Stimulated activated CD4-positive, alpha-beta T cell treated with anti-CD3 and anti-CD28 coated beads, TNF-alpha, amount 100 ng/mL, for 48 hours (primary cell): ENCODE measurements around the gene VARS2.

Experiments used
- DNase-seq, 3 donors: peaks; one replicate each; pipeline ENCODE4 v3.0.0-alpha.2; 2020; ENCODE audit warnings: low read depth in 3 of 3

Gene VARS2

DNA sequence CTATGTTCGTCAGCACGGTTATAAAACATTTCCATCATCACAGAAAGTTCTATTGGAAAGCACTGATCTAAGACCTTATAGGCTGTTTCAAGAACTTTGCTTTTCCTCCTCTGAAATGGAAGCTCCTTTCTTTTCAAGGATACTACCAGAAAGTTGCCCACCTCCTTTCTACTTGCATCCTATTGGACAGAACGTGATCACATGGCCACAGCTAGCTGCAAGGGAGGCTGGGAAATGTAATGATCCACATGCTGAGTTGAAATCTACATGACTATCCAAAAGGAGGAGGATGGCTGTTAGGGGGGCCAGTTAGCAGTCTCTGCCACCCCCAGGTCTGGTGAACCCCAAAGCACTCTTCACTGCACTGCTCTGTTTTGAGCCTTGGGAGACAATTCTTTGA, 14.6 kb downstream of the VARS2 start:
- no peak for DNase-seq

DNA sequence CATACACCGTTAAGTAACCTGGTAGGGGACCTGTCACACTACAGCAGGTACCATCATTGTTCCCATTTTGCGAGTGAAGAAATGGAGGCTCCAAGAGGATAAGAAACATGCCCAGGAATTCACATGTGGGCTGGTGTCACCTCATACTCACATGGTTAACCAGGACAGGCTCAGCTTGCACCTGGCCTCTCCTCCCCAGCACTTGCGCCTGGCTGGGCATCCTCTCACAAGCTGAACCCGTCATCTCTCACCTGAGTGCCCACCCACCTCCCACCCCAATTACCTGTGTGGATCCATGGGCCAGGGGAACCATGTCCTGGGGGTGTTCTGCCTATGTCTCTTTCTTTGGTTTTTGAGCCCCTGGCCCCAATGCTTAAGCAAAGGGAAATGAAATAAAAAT, 16.5 kb downstream of the VARS2 start:
- no peak for DNase-seq

DNA sequence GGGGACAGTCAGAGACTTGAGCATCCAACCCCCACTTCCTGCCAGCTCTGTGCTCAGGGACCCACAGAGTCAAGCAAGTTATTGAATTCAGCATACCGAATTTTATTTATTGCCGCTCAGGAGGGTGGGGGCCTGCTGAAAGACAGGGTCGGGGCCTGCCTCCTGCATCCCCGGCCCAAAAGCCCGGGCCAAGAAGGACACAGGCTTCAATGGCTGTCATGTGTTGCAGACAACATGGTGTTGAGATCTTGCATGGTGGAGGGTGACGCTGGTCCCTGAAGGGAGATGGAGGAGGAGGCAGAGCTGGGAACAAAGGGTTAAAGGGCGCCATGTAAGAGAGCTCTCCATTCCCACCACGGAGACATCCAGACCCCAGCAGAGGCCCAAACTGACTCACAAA, 17.2 kb downstream of the VARS2 start:
- DNase-seq: no peak

DNA sequence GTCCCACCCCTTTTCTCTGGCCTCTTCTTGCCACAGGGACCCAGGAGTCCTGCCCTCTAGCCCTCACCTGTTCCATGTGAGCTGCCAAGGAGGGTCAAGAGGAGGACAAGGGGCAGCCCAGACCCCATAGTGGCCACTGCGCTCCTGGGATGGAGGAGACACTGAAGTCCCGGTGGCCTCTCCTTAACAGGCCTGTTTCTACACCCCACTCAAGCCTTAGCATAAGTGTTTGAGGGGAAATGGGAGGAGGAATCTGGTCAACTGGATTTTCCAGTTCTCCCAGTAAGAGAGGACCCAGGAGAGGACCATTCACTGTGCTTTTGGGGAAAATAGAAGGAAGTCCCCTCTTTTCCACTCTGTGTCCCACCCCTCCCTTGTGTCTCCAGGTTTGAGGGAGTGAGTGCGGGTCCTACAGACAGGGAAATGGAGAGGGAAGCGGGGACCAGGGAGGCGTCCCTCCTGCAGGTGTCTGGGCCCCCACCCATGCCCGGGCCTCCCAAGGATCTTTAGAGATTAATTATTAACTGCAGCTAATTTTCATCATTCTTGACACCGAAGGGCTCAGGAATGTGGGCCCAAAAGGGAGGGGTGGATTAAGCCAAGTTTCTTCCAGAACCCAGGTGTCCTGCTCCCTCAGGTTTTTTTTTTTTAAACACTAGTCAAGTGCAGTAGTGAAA, 18.1 kb downstream of the VARS2 start, which contains the start of gene SFTA2:
Gene SFTA2 (minus strand): TSS at position 202 of the 677 bp plus-strand sequence. CDS start 74 bp downstream, at position 128.
- DNase-seq: no peak

DNA sequence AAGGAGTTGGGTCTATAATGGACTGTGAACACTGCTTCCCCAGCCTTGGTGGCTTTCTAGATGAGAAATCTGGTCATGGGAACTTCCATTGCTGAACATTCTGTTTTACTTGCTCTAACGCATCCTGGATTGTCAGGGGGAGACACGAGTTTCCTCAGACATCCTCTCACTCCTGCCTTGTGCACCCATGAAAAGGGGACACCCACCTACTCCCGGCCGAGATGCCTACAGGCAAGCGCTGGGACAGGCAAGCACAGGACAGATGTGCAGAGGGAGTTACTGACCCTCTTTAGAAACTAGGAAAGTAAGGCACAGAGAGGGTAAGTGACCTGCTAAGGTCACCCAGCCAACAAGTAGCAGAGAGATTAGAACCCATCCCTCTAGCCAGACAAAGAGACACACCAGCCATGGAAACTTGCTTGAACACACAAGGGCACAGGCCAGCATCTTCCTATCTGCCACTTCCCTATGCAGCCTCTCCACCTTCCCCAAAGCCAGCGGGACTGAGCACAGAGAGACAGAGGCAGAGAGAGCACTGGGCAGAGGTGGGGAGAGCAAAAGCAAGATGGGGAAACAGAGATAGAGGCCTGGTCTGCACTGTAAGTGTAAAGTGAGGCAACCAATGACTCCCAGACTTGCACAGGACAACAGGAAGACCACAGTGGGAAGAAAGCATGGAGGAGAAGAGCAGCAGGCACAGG, 18.8 kb downstream of the VARS2 start:
- DNase-seq: no peak

DNA sequence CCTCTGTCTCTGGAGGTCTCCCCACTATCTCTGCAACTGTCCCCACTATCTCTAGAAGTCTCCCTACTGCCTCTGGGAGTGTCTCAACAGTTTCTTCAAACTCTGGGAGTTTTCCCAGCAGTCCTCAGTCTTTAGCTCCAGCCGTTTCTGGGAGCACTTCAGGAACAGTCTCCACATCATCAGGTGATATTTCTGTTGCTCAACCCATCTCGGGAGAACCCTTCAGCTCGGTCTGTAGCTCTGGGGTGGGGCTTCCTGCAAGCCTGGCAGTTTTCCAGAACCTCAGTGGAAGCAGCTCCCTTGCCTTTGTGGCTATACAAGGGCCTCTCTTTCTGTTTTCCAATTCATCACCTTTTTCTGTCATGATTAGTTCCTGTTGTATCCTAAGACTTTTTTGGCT, 21.0 kb downstream of the VARS2 start:
- DNase-seq: no peak

DNA sequence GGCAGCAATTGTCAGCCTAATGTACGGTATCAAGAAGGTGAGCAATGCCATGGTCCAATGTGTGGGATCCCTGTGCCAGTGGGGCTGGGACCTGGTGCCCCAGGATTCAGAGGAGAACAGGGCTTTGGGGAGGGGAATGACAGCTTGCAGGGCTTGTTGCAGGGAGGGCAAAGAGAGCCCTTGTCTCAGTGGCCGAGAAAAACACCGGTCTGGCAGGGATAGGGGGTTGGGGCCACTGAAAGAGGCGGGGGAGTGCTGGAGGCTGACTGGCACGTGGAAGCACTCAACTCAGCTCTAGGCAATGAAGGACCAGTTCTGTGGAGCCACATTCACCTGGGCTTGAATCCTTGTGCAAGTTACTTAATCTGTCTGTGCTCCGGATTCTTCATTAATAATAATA, 23.2 kb downstream of the VARS2 start:
- no peak for DNase-seq

DNA sequence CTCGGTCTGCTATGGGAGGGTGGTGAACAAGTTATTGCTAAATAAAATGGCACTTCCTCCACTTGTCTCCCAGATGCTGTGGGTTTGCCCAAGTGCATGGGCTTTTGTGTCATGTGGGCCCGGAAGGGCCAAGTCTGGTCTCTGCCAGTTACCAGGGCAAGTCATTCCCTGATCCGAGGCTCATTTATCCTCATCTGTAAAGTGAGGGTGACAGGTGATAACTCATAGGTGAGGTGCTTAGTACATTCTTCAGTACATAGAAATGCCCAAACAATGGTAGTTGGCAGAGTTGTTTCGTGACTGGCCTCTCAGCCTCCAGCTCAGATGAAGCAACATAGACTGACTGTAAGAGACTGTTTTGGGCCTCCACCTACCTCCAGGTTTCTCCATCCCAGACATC, 24.7 kb downstream of the VARS2 start:
- DNase-seq: no peak

DNA sequence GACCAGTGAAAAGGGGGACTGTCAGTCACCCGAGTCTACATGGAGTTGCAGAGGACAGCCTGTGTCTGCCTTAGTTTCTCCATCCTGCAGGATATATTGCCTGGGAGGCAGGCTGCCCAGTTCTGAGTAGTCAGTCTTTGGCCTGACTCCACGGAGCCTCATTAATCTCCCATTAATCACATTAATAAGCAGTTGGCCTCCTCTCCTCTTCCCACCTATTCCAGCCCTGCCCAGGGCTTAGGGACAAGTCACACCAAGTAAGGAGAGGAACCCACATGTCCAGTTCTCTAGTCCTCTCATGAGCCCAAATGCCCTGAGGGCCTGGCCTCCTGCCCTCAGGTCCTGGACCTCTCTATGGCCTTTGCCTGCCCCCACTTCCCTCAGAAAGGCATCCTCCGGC, 25.4 kb downstream of the VARS2 start:
- DNase-seq: no peak

DNA sequence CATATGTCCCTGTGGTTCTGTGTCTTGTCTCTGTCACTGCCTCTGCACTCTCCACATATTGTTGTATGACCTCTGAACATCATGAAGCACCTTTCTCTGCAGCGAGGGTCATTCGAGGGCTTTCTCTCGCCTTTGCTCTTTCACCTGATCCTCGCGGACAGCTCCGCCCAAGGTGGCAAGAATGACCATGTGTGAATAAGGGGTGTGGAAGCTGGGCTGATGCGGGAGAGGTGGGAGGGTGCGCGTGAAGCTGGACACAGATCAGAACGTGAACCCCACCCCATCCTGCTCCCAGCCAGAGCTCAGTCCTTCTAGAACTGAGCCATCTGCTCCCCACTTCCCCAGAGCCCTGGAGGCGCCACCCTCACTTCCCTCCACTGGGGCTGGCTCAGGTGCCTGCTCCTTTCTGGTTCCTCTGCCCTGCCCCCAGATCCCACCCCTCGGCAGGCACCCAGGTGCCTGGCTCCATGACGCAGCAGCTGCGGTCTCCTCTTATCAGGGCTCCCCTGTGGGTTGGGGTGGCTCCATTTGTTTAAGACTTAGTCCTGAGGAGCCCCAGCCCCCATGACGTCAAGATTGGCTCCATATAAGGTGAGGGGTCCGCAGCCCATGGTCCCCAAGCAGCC, 26.4 kb downstream of the VARS2 start, which contains the start of gene MUCL3:
Gene MUCL3 (plus strand): TSS at position 613 of the 626 bp plus-strand sequence. CDS start 27 bp downstream, outside the sequence.
- no peak for DNase-seq

DNA sequence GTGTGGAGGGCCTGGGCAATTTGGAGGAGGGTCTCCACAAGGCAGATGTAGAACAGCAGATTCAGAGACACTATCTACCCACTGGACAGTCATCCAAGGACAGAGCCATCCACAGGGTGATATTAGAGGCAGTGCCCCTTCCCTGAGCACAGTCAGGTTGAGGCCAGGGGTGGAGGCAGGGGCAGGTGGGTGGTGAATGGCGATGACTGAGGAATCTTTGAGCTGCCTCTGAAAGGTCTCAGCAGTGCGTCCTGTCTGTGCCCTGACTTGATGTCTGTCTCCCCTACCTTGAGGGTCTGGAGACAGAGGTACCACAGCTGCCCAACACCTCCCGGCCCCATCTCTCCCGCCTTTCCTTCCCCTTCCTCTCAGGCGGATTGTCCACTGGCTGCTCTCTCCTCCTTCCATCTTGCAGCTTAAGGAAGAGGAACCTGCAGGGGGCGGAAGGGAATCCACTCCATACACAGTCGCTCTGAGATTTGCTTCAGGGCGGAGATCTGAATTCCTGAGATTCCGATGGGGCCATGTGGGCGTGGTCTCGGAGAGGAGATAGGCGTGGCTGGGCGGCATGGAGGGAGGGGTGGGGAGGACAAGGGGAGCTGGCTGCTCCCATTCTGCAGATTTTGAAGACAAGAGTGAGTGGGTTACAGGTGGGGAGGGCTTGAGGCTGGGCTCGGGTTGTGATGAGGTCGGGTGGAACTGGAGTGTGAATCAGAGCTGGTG, 28.5 kb downstream of the VARS2 start:
- DNase-seq: no peak

DNA sequence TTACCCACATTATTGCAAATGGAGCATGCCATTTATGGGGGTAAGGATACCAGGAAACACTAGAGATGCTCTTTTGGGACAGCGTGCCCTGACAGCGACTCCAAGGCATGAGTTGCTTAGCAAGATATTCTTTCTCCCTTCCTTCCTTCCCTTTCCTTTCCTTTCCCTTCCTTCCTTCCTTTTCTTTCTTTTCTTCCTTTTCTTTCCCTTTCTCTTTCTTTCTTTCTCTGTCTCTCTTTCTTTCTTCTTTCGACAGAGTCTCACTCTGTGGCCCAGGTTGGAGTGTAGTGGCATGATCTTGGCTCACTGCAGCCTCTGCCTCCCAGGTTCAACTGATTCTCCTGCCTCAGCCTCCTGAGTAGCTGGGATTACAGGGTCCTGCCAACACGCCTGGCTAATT, 30.0 kb downstream of the VARS2 start:
- no peak for DNase-seq

DNA sequence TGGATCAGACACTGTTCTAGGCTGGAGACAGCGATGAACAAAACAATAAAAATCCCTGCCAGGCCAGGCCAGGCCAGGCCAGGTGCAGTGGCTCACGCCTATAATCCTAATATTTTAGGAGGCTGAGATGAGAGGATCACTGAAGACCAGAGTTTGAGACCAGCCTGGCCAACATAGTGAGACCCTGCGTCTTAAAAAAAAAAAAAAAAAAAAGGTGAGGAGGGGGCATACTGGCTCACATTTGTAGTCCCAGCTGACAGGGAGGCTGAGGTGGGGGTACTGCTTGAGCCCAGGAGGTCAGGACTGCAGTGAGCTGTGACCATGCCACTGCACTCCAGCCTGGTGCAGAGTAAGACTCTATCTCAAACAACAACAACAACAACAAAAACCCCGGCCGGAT, 31.2 kb downstream of the VARS2 start:
- DNase-seq: no peak

DNA sequence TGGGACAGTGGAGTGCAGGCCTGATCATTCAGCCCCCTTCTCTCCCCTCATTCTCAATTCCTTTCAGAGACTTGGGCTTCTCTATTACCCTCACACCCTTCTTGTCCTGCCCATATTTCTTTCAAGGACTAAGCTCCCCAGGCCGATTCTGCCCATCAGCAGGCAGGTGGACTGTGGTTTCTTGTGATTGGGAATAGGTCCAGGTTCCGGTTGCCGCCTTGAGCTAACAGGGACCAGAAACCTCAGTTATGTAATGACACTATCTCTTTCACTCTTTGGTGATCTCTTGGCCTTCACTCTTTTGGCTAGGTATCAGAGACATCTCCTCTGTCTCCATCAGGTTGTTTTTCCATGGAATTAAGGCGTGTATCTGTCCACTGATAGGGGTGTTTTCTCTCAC, 33.2 kb downstream of the VARS2 start:
- DNase-seq: no peak

DNA sequence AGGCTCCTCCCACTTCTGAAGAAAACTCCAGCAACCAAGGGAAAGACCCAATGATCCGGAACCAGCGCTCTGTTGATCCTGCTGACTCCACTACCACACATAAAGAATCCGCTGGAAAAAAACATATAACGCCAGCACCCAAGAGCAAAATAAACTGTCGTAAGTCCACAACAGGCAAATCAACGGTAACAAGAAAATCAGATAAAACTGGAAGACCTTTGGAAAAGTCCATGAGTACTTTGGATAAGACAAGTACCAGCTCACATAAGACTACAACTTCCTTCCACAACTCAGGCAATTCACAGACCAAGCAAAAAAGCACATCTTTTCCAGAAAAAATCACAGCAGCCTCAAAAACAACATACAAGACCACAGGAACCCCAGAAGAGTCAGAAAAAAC, 34.8 kb downstream of the VARS2 start:
- no peak for DNase-seq

DNA sequence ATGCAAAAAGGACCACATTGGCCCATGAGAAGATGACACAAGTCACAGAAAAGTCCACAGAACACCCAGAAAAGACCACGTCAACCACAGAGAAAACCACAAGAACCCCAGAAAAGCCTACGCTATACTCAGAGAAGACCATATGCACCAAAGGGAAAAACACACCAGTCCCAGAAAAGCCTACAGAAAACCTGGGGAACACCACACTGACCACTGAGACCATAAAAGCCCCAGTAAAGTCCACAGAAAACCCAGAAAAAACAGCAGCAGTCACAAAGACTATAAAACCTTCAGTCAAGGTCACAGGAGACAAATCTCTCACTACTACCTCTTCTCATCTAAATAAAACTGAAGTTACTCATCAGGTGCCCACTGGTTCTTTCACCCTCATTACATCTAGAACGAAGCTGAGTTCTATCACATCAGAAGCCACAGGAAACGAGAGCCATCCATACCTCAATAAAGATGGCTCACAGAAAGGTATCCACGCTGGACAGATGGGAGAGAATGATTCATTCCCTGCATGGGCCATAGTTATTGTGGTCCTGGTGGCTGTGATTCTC, 38.0 kb downstream of the VARS2 start:
- DNase-seq: no peak

DNA sequence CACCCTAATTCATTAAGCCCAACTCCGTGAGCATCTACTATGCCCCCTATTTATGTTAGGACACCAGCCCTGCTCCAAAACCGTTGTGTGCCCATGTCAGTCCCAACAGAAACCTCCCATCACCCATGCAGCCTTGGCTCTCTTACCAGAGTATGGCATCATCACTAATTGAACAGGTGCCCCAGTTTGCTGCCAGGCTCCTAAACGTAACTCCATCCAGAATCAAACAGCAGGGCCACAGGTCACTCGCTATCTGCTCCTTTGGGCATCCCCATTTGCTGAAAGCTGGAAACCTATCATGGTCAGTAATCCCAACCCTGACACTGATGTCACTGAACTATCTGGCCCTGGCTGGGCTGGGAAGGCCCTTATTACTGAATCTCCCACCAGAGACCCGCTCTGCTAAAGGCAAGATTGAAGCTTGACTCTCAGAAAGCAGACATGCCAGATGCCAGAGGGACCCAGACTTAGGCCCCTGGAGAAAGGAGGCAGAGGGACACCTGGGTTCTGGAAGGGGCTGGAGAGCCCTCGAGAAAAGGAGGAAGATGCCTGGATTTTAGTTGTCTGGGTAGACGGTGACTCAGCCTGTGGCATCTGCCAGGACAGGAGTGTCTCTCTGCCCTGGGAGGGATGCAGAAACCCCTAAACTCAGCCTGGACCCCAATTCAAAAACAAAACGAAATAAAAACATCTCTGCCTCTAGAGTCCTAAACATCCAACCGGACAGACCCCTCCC, 40.8 kb downstream of the VARS2 start:
- DNase-seq: no peak

DNA sequence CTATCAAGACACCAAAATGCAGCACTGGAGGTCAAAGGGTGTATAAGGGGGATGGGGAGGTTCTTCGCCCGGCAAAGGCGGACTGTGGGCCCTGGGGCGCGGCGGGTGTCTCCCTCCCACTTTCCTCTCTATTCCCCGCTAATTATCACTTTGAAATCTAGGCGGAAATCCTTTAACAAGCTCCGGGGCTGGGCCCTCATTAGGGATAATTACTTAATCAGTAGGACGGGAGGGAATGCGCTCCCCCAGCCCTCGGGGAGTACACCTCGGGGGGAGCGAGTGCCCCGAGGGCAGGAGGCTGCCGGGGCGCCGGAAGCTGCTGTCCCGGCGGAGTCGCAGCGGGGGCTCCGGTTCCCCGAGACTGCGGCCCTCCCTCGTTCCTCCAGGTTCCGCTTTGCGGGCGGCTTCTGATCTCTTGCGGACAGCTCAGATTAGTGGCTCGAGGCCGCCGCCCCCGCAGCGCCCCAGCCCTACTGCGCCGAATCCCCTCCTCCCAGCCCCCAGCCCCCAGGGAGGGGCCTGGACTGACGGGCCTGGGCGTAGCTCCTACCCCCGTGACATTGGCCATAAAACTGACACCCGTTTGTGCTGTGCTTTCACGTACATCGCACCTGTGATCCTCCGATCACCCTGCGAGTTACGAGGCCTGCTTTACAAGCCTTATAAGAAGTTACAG, 41.5 kb downstream of the VARS2 start:
- DNase-seq: peak; percentile 36 to 82 (median 70)

DNA sequence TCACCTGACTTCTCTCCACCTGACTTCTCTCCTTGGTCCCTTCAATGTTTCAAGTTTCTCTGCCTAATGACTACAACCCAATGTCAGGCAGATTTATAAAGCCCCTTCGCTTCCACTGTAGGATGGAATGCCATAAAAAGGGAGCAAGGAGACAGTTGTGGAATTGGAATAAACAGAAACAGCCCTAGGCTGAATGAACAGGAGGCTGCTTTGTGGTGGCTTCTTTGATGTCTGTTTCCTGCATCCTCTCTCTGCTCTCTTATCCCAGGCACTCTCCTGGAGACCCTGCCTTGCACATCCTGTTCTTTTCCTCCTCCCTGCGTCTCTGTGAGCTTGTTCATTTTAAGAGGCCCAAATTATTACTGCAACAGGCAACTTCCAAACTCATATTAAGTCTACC, 43.7 kb downstream of the VARS2 start:
- no peak for DNase-seq

DNA sequence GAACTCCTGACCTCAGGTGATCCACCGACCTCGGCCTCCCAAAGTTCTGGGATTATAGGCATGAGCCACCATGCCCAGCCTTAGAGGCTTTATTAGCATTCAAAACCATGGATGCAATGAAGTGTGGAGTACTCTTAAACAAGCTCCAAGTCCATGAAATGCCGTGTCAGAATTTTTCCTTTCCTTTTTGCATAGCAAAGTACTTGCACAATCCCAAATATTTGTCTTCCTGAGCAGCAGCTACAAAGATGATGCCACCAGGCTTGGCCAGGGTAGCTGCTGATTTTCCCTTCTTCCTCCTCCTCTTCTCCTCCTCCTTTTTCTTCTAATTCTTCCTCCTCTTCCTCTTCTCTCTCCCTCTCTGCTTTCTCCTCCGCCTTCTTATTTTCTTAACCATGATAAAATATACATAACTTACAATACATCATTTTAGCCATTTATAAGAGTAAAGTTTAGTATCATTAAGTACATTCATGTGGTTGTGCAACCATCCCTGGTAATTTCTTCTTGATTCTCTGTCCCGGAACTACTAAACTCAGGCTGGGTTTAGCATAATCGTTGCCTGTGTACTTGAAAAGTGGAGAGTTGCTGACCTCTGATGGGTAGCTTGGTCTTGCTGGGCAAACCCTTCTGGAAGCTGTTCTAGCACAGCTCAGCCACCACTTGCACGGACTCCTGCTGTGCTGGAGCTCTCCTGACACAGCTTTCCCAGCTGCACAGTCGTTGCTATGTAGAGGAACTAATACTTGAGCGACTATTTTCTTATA, 47.1 kb downstream of the VARS2 start:
- DNase-seq: no peak
